Measurements from ENCODE around the gene IGFALS.

Gene IGFALS

GRCh38 chr16:1741553-1742165, 51.8 kb downstream of the IGFALS start:
- no peak for DNase-seq

GRCh38 chr16:1740781-1741490, 52.6 kb downstream of the IGFALS start:
- DNase-seq, result no peak
